ENCODE results near the gene PLAGL2.

- TF ChIP-seq CTCF (IDR thresholded peaks at IDR 0.05; ENCODE audit: low read depth, low read length, missing input control) (no peak), EGR1 (IDR thresholded peaks at IDR 0.05; ENCODE audit: low read depth in 2 of 2) (no peak), TAF1 (conservative IDR thresholded peaks at IDR 0.05) (no peak), MAX (IDR thresholded peaks at IDR 0.05) (no peak), SP1 (IDR thresholded peaks at IDR 0.05) (no peak), REST (IDR thresholded peaks at IDR 0.05) (no peak), FOXA2 (IDR thresholded peaks at IDR 0.05) (no peak), GABPA (IDR thresholded peaks at IDR 0.05 in 1 of 2, conservative IDR thresholded peaks at IDR 0.05 in 1 of 2) (no peak), YY1 (IDR thresholded peaks at IDR 0.05) (no peak), JUND (IDR thresholded peaks at IDR 0.05) (no peak), FOXA1 (IDR thresholded peaks at IDR 0.05) (no peak)
Measured at GRCh38 chr20:32233286-32233685, 25.7 kb upstream of the PLAGL2 start.
